GM12892 (cell line): ENCODE data around the gene CMIP.

Experiments
- POLR2A ChIP-seq: IDR thresholded peaks from 2 replicates; pipeline ENCODE4 v1.6.1; 2011; ENCODE audit warnings: low read depth, low read length, control low read depth
- TAF1 ChIP-seq: IDR thresholded peaks from 2 replicates; pipeline ENCODE4 v1.6.1; 2011; ENCODE audit warnings: low read depth, mild to moderate bottlenecking, control low read depth, low read length, borderline replicate concordance

DNA sequence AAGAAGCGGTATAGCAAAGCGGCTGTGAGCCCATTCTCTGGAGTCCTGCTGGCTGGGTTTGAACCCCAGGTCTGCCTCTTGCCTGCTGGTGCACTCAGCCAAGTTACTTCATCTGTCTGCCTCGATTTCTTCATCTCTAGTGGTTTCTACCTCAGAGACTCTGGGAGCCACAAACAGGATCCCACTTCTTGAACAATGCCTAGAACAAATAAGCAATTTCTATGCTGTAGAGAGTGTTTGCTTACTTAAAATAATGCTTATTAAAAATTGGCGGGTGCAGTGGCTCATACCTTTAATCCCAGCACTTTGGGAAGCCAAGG is 75.5 kb downstream of the CMIP start:
- TF ChIP-seq POLR2A (no peak), TAF1 (no peak)
